Thyroid gland (tissue), 4 donors: ENCODE measurements around the gene PLXNC1.

Source experiments
- CTCF ChIP-seq, 6 experiments: fragments of 200-600 bp in 3 of 6; fragments of 450-650 bp in 3 of 6; sonication (generic) in 3 of 6; IDR thresholded peaks; one replicate each; pipeline ENCODE4 v1.5.1; 2016 to 2019; ENCODE audit warnings: antibody characterized with exemption in 6 of 6, mild to moderate bottlenecking in 2 of 6, inconsistent platforms in 1 of 6, moderate library complexity in 1 of 6
- POLR2A ChIP-seq, 2 donors: fragments of 450-650 bp; IDR thresholded peaks; one replicate each; pipeline ENCODE4 v1.6.1; 2017; ENCODE audit warnings: antibody characterized with exemption in 2 of 2, mild to moderate bottlenecking in 2 of 2, moderate library complexity in 1 of 2

GRCh38 chr12:94169966-94170689 is 21.8 kb downstream of the PLXNC1 start:
- TF ChIP-seq POLR2A (IDR thresholded peaks at IDR 0.05) (no peak), CTCF (IDR thresholded peaks at IDR 0.05) (no peak)
